ENCODE data around the gene FYN.

The FYN gene

GRCh38 chr6:111714416-111715270 is 158.6 kb downstream of the FYN start:
- no peak for DNase-seq (ENCODE audit: low read depth)
- H3K4me3 ChIP-seq (ENCODE audit: low read depth, low read length) = no peak overlapping the region
- TF ChIP-seq CTCF (conservative IDR thresholded peaks at IDR 0.05; ENCODE audit: low read depth, low read length) = no peak

GRCh38 chr6:111713811-111714210 is 159.4 kb downstream of the FYN start:
- no peak for TF ChIP-seq CTCF (conservative IDR thresholded peaks at IDR 0.05; ENCODE audit: low read depth, low read length)
- no peak for DNase-seq (ENCODE audit: low read depth)
- H3K4me3 ChIP-seq (ENCODE audit: low read depth, low read length) = no peak overlapping the region

GRCh38 chr6:111713236-111713635 is 160.0 kb downstream of the FYN start:
- TF ChIP-seq CTCF (conservative IDR thresholded peaks at IDR 0.05; ENCODE audit: low read depth, low read length) = no peak
- no peak overlapping the region for H3K4me3 ChIP-seq (ENCODE audit: low read depth, low read length)
- no peak for DNase-seq (ENCODE audit: low read depth)

- no peak for TF ChIP-seq CTCF (conservative IDR thresholded peaks at IDR 0.05; ENCODE audit: low read depth, low read length)
- DNase-seq (ENCODE audit: low read depth) = peak; percentile 95
- H3K4me3 ChIP-seq (ENCODE audit: low read depth, low read length) = no peak overlapping the region
Observed at GRCh38 chr6:111711984-111712752, 161.1 kb downstream of the FYN start.

GRCh38 chr6:111711476-111711875 is 161.8 kb downstream of the FYN start:
- DNase-seq (ENCODE audit: low read depth) = no peak
- no peak for TF ChIP-seq CTCF (conservative IDR thresholded peaks at IDR 0.05; ENCODE audit: low read depth, low read length)
- no peak overlapping the region for H3K4me3 ChIP-seq (ENCODE audit: low read depth, low read length)

GRCh38 chr6:111710911-111711310 is 162.3 kb downstream of the FYN start:
- no peak overlapping the region for H3K4me3 ChIP-seq (ENCODE audit: low read depth, low read length)
- no peak for DNase-seq (ENCODE audit: low read depth)
- TF ChIP-seq CTCF (conservative IDR thresholded peaks at IDR 0.05; ENCODE audit: low read depth, low read length) = no peak

Measured in choroid plexus epithelial cell (primary cell).